Stimulated activated CD4-positive, alpha-beta T cell treated with anti-CD3 and anti-CD28 coated beads, Interleukin-1b, Interleukin-23, amount 100 ng/mL, for 1 hour (primary cell): Measurements from ENCODE around the gene PCDHA1.

Experiments
- DNase-seq, 2 donors: peaks; one replicate each; pipeline ENCODE4 v3.0.0-alpha.2; 2020; ENCODE audit warnings: low read depth in 2 of 2

The PCDHA1 gene

DNA sequence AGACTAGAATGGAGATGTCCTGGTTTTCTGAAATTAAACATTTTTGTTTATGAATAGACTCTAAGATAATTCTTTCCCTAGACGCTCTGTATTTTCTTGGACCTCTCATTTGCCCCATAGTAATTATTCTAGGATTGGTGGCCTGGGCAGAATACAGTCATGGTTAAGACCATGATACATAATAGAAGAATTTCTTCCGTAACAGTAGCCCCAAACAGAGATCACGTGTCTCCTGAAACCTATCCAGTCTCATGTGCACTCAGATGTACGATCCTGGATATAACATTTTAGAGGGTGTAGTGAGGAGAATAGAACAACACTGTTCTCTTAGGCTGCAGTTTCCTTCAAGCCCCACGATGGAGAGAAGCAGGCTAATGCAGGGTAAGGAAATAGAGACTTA, 202.7 kb downstream of the PCDHA1 start:
- DNase-seq = no peak

DNA sequence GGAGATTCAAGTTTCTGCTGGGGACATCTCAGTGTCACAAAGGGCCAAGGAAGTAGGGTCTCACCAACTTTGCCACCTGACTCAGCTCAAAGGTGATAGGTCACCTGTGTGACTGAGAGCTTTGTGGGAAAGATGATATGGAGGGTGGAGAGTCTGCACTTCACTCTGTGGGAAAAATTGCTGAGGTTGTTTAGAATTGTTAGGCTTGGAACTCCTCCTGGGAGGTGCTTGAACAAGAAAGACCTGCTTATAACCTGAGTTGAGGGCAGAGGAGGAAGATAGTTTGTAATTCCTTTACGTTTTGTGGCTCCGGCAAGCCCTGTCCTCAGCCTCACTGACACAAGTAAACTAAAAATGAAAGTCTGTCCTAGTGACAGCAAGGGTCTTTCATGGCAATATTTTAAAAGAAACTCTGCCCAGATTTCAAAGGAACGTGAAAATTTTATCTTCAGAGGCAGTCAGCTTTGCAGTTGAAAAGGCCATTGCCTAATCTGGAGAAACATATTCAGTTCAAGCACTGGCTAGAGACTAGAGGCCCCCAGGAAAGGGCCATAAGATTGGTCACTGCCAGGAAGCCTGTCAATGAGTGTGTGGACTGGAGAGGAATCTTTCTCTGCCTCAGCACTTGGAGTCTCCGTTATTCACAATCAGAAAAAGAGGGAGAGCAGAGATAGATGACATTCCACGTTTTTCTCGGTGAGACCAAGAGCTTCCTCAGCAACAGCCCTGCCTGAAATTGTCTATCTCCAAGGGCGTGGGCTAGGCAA, 203.5 kb downstream of the PCDHA1 start:
- DNase-seq = no peak

- DNase-seq = no peak
These were observed 206.9 kb downstream of the PCDHA1 start for GRCh38 chr5:140992828-140993227.

GRCh38 chr5:140996060-140996459, 210.1 kb downstream of the PCDHA1 start:
- no peak for DNase-seq

GRCh38 chr5:140998921-140999410, 213.0 kb downstream of the PCDHA1 start:
- DNase-seq = no peak

- DNase-seq = no peak
These were observed 215.5 kb downstream of the PCDHA1 start for GRCh38 chr5:141001446-141001843.

GRCh38 chr5:141001844-141002604, 216.1 kb downstream of the PCDHA1 start:
- no peak for DNase-seq

GRCh38 chr5:141002605-141002965, 216.6 kb downstream of the PCDHA1 start:
- no peak for DNase-seq

DNA sequence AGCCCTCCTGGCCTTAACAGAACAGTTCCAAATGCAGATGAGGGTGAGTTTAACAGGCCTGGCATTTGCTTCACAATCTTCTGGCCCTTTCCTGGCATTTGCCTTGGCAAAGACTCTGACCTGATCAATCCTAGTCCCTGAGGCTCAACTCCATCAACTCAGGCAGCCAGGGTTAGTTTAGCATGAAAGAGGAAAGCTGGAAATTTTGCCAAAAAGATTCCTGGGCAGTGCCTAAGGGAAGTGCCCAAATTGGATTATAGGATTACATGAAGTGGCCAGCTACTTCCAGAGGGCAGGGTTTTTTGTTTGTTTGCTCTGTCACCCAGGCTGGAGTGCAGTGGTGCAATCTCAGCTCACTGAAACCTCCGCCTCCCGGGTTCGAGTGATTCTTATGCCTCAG, 217.1 kb downstream of the PCDHA1 start:
- no peak for DNase-seq

- DNase-seq = no peak
These were observed 218.1 kb downstream of the PCDHA1 start for GRCh38 chr5:141003791-141004611.

DNA sequence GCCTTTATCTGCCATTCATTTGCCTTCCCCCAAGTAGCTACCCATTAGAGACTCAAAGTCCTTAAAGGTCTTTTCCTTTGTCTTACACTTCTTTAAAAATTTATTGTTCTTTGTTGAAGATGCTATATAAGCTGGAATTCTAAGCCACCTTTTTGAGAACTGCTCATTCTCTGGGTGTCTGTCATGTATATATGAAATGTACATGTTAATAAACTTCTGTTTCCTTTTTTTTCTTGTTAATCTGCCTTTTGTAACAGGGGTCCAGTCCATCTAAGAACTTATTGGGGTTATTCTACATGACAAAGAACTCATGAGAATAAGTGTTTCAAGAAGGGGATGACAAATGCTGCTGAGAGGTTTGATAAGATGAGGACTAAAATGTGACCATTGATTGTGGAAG, 221.9 kb downstream of the PCDHA1 start:
- DNase-seq = no peak

GRCh38 chr5:141010047-141010793, 224.3 kb downstream of the PCDHA1 start:
- no peak for DNase-seq

GRCh38 chr5:141017943-141018342, 232.0 kb downstream of the PCDHA1 start:
- no peak for DNase-seq

DNA sequence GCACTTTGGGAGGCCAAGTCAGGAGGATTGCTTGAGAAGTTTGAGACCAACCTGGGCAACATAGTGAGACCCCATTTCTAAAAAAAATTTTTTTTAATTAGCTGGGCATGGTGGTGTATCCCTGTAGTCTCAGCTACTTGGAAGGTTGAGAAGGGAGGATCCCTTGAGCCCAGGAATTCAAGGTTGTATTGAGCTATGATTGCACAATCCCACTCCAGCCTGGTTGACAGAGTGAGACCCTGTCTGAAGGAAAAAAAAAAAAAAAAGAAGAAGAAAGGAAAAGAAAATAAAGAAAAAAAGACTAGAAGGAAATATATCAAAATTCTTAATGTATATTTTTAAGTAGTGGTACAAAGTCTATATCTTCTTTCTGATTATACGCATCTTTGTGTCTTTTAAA, 236.4 kb downstream of the PCDHA1 start:
- DNase-seq = no peak

GRCh38 chr5:141031006-141031405, 245.1 kb downstream of the PCDHA1 start:
- DNase-seq = no peak

- DNase-seq = no peak
These were observed 246.7 kb downstream of the PCDHA1 start for GRCh38 chr5:141032626-141033025.

GRCh38 chr5:141039061-141039460, 253.1 kb downstream of the PCDHA1 start:
- no peak for DNase-seq

GRCh38 chr5:141039517-141039916, 253.6 kb downstream of the PCDHA1 start:
- DNase-seq = no peak

DNA sequence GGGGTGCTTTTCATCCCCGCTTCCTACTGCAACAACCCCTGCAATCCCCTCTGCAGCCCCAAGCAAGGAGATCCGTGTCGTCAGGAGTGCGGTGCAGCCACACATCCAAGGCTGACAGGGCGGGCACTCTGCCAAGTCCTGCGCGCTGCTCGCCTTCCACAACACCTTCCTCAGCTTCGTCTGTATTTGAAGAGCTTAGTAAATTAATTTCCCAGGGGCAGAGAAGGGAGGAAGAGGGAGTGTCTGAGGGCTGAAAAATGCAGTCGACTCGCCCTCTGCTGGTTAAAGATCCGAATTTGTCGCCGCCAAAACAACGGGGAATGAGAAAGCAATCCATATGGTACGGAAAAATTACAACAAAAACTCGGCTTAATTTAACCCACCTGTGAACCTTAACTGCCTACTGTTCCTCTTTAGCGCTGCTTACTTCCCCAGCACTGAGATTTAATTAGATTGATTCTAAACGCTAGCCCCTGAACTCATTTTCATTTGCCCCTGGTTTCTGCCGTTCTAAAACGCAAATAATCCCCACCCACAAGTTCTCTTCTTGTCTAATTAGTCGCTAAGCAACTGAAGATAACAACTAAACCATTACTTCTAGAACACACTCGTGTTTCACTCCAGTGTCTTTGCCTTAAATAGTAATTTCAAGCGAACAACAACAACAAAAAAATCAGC, 254.3 kb downstream of the PCDHA1 start:
- no peak for DNase-seq

DNA sequence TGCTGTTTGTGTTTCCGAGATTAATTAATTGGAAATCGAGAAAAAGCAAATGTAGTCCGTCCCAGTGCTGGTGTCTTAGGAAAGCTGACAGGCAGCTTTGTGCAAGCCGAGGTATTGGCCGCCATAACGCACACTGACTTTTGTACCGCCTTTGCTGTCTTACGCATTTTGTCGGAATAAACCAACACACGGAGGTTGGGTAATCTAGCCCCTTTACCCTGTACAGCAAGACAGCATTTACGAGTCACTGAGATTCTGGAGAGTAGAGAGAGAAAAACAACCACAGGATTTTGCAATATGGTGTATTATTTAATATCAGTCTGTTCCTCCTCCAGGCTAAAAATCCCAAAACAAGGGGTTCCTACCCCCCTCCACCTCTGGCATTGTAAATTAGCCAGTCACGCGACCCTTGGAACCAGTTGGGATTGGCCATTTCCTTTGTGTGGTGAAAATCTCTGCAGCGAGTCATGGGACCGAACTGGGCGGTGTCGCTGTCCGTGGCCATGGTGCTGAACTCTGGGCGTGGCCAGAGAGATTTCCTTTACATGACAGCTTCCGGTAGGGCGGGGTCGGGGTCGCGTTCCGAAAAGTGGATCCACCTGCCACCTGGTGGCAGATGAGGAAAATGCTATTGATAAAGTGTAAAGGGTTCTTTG, 255.0 kb downstream of the PCDHA1 start:
- DNase-seq = peak; percentile 1 to 20

GRCh38 chr5:141041427-141041785, 255.5 kb downstream of the PCDHA1 start:
- no peak for DNase-seq
